Stomach (tissue), 9 donors: Measurements from ENCODE around the gene CTRB2. TPM values are rescaled to one million over a fixed set of nuclear protein-coding genes. Genes with fewer than 3 reads are reported as not detected.

Experiments used
- DNase-seq, 2 donors: peaks; one replicate each; pipeline versions ENCODE4 v3.0.0 to v3.0.0-alpha.2; 2013 to 2019
- H3K27ac ChIP-seq, 5 donors: fragments of 200-600 bp in 4 of 5; sonication (generic) in 4 of 5; one replicate each; pipeline ENCODE4 v1.5.1; 2013 to 2019; ENCODE audit warnings: mild to moderate bottlenecking in 1 of 5, moderate library complexity in 1 of 5
- H3K27me3 ChIP-seq, 3 donors: fragments of 200-600 bp; sonication (generic); one replicate each; pipeline ENCODE4 v1.5.1; 2017 to 2019; ENCODE audit warnings: mixed run types in 1 of 3
- H3K36me3 ChIP-seq, 4 donors: fragments of 200-600 bp; sonication (generic); 1 replicate in 3 of 4; 2 replicates in 1 of 4; pipeline ENCODE4 v1.5.1; 2016 to 2019
- H3K4me1 ChIP-seq, 4 donors: fragments of 200-600 bp; sonication (generic); one replicate each; pipeline ENCODE4 v1.5.1; 2016 to 2019
- H3K4me3 ChIP-seq, 4 donors: fragments of 200-600 bp; sonication (generic) in 3 of 4; one replicate each; pipeline ENCODE4 v1.5.1; 2016 to 2019; ENCODE audit warnings: mild to moderate bottlenecking in 1 of 4
- H3K9me3 ChIP-seq, 4 donors: fragments of 200-600 bp; sonication (generic); one replicate each; pipeline ENCODE4 v1.5.1; 2016 to 2019
- CTCF ChIP-seq, 7 experiments: fragments of 450-650 bp in 4 of 7; fragments of 200-600 bp in 3 of 7; sonication (generic) in 3 of 7; IDR thresholded peaks; one replicate each; pipeline ENCODE4 v1.5.1; 2016 to 2019; ENCODE audit warnings: antibody characterized with exemption in 7 of 7, control low read depth in 2 of 7, mild to moderate bottlenecking in 1 of 7
- EP300 ChIP-seq: sonication (generic); formaldehyde crosslinking; IDR thresholded peaks from one replicate; pipeline ENCODE4 v1.6.1; 2017; ENCODE audit warnings: antibody characterized with exemption
- POLR2A ChIP-seq, 4 donors: fragments of 450-650 bp; IDR thresholded peaks; one replicate each; pipeline ENCODE4 v1.6.1; 2016; ENCODE audit warnings: antibody characterized with exemption in 4 of 4, control low read depth in 2 of 4, mild to moderate bottlenecking in 1 of 4, moderate library complexity in 1 of 4
- POLR2AphosphoS5 ChIP-seq, 3 donors: sonication (generic); formaldehyde crosslinking; IDR thresholded peaks; one replicate each; pipeline ENCODE4 v1.6.1; 2016; ENCODE audit warnings: antibody characterized with exemption in 3 of 3
- WGBS, 5 donors: extraction: QIAGEN DNeasy Blood & Tissue Kit in 3 of 5; methylation state at CpG; one replicate each; pipeline versions ENCODE4 v1.1.5 to v1.1.7; 2013 to 2018; 5-methylcytosine and 5-hydroxymethylcytosine counted together
- intact Hi-C: fragments of 100-400 bp; cut with DNase I; formaldehyde crosslinking; loops from one replicate; pipeline ENCODE4 v1.15.1; 2023; ENCODE audit warnings: low total_unique reads
- polyA plus RNA-seq, 3 donors: library from polyadenylated mRNA; stranded (reverse); fragments of 200-250 nt; gene quantifications; one replicate each; pipeline ENCODE4 v1.2.3, GENCODE V29; 2013
- total RNA-seq, 5 donors: library from RNA; depleted of rRNA; stranded (reverse); fragments of >200 nt; gene quantifications; one replicate each; pipeline versions ENCODE4 v1.1.0 to v1.2.3, GENCODE V29; 2014 to 2016
- donor health status: healthy with polysubstance abuse.
- donor health status: Bipolar disorder and iron deficiency.
- donor health status: healthy.

Gene CTRB2
- total and polyA plus RNA-seq, 8 donors, result 2.7 to 26.6 (median 4.0) TPM; not detected in 5

GRCh38 chr16:75252049-75252864 lies 45.3 kb upstream of the CTRB2 start:
- Histone ChIP-seq H3K36me3 (no peaks in the 10 kb centered on the region), H3K9me3 (no peaks in the 10 kb centered on the region), H3K27me3 (peaks cover 0 to 45% (median 6%) of the 10 kb centered on the region in 3 donors), H3K27ac (peak overlapping the region; percentile 96 to 100 (median 98)), H3K4me3 (peak overlapping the region; percentile 55 to 89 (median 82)), H3K4me1 (peaks cover 88 to 96% (median 95%) of the 10 kb centered on the region in 4 donors)
- intact Hi-C loops, result no loop called here
- WGBS, 5 donors, result 48 to 66% (median 62%) methylated on average over 18 to 24 of the region's 24 CpGs
- peak in 1 of 2 donors; percentile 20 for DNase-seq
- TF ChIP-seq POLR2A (IDR thresholded peaks at IDR 0.05), result no peak
- no peak for TF ChIP-seq CTCF (IDR thresholded peaks at IDR 0.05)
- no peak for TF ChIP-seq POLR2AphosphoS5 (IDR thresholded peaks at IDR 0.05)
- no peak for TF ChIP-seq EP300

GRCh38 chr16:75251280-75252048 lies 44.5 kb upstream of the CTRB2 start, which contains the start of gene BCAR1:
BCAR1 (minus strand) TSS chr16:75251624; CDS start chr16:75251482, 142 bp downstream.
- TF ChIP-seq POLR2AphosphoS5 (IDR thresholded peaks at IDR 0.05) (peak; percentile 49 to 86 (median 79)), POLR2A (IDR thresholded peaks at IDR 0.05) (no peak), CTCF (IDR thresholded peaks at IDR 0.05) (peak in 1 of 7 experiments; percentile 30), EP300 (no peak)
- peak; percentile 93 to 97 for DNase-seq
- Histone ChIP-seq H3K36me3 (no peaks in the 10 kb centered on the region), H3K4me3 (peak within 1 kb of the TSS; percentile 55 to 89 (median 82)), H3K27me3 (peaks cover 0 to 45% (median 6%) of the 10 kb centered on the region in 3 donors), H3K9me3 (no peaks in the 10 kb centered on the region), H3K4me1 (peaks cover 88 to 96% (median 95%) of the 10 kb centered on the region in 4 donors), H3K27ac (peak within 1 kb of the TSS; percentile 96 to 100 (median 98))
- intact Hi-C loops, result no loop called here
- 0 to 12% (median 1%) methylated on average over 11 to 84 of the region's 84 CpGs for WGBS, 5 donors

- peak overlapping the region; percentile 96 to 100 (median 98) for H3K27ac ChIP-seq
- DNase-seq, result peak; percentile 80 to 91
- no peak for TF ChIP-seq CTCF (IDR thresholded peaks at IDR 0.05)
- peak in 2 of 3 donors; percentile 58 to 69 for TF ChIP-seq POLR2AphosphoS5 (IDR thresholded peaks at IDR 0.05)
- TF ChIP-seq POLR2A (IDR thresholded peaks at IDR 0.05), result peak in 1 of 4 donors; percentile 43
- no peak for TF ChIP-seq EP300
- H3K4me1 ChIP-seq, result peaks cover 88 to 95% (median 95%) of the 10 kb centered on the region in 4 donors
- no peaks in the 10 kb centered on the region for H3K9me3 ChIP-seq
- intact Hi-C loops, result no loop called here
- H3K27me3 ChIP-seq, result peaks cover 0 to 44% (median 6%) of the 10 kb centered on the region in 3 donors
- H3K36me3 ChIP-seq, result no peaks in the 10 kb centered on the region
- peak overlapping the region; percentile 55 to 89 (median 82) for H3K4me3 ChIP-seq
- 0 to 1% (median 1%) methylated on average over 14 to 59 of the region's 59 CpGs for WGBS, 5 donors
Measured at GRCh38 chr16:75250809-75251279, 43.9 kb upstream of the CTRB2 start.
